ENCODE measurements around the gene RLF.

RLF gene

DNA sequence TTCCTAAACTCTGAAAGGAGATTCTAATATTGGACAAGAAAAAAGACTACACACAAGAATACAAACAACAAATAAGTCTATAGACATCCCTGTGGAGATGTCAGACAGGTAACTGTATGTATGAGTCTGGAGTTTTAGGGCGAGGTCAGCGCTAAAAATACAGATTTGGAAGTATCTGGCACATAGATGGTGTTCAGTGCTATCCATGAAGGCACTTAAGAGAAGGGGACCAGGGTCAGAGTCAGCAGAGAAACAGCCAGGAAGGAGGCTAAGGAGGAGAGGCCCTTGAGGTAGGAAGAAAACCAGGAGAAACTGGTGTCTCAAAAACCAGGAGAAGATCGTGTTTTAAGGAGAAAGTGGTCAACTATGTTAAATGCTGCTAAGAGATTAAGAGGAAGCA is 114.9 kb downstream of the RLF start:
- no peak for DNase-seq (ENCODE audit: extremely low read depth, low read depth)
- TF ChIP-seq, protein P1, sequence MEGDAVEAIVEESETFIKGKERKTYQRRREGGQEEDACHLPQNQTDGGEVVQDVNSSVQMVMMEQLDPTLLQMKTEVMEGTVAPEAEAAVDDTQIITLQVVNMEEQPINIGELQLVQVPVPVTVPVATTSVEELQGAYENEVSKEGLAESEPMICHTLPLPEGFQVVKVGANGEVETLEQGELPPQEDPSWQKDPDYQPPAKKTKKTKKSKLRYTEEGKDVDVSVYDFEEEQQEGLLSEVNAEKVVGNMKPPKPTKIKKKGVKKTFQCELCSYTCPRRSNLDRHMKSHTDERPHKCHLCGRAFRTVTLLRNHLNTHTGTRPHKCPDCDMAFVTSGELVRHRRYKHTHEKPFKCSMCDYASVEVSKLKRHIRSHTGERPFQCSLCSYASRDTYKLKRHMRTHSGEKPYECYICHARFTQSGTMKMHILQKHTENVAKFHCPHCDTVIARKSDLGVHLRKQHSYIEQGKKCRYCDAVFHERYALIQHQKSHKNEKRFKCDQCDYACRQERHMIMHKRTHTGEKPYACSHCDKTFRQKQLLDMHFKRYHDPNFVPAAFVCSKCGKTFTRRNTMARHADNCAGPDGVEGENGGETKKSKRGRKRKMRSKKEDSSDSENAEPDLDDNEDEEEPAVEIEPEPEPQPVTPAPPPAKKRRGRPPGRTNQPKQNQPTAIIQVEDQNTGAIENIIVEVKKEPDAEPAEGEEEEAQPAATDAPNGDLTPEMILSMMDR (IDR thresholded peaks at IDR 0.05; ENCODE audit: low read depth, low read length, missing control alignments) = no peak
- H3K4me3 ChIP-seq (replicated peaks; ENCODE audit: low read depth, low read length) = no peak overlapping the region

DNA sequence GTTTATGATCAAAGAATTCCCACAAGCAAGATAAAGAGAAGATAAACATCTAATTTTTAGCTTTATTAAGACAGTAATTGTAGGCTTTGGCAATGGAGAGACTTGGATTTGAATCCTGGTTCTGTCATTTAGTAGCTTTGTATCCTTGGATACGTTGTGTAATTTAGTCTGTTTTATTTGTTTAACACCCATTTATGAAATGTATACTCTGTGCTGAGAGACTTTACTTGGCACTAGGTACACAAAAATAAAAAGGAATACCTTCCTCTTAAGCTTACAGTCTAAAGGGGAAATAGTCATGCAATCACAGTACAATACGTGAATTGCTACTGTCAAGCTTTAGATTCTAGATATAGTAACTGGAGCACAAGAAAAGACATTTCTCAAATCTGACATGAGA is 120.7 kb downstream of the RLF start:
- no peak overlapping the region for H3K4me3 ChIP-seq (replicated peaks; ENCODE audit: low read depth, low read length)
- DNase-seq (ENCODE audit: extremely low read depth, low read depth) = no peak
- TF ChIP-seq, protein P1 (IDR thresholded peaks at IDR 0.05; ENCODE audit: low read depth, low read length, missing control alignments) = no peak

All from HFF-Myc (cell line).